Adrenal gland (tissue), 12 donors: ENCODE measurements around the gene TMEM98. TPM values are rescaled to one million over a fixed set of nuclear protein-coding genes. Genes with fewer than 3 reads are reported as not detected.

Experiments
- DNase-seq, 7 donors: peaks; one replicate each; pipeline ENCODE4 v3.0.0-alpha.2; 2019 to 2020
- H3K27ac ChIP-seq, 5 donors: fragments of 200-600 bp; sonication (generic) in 4 of 5; 1 replicate in 3 of 5; 2 replicates in 2 of 5; pipeline versions ENCODE4 v1.5.1 to v1.8.0; 2016 to 2020; ENCODE audit warnings: mild to moderate bottlenecking in 1 of 5
- H3K27me3 ChIP-seq: fragments of 200-600 bp; 2 replicates; pipeline ENCODE4 v1.8.0; 2021
- H3K36me3 ChIP-seq, 2 donors: fragments of 200-600 bp; replicated peaks in 1 of 2; 1 replicate in 1 of 2; 2 replicates in 1 of 2; pipeline versions ENCODE4 v1.5.1 to v1.8.0; 2018 to 2022
- H3K4me1 ChIP-seq, 2 donors: fragments of 200-600 bp; replicated peaks in 1 of 2; 1 replicate in 1 of 2; 2 replicates in 1 of 2; pipeline versions ENCODE4 v1.5.1 to v1.8.0; 2018 to 2021
- H3K4me3 ChIP-seq, 4 donors: fragments of 200-600 bp; sonication (generic) in 3 of 4; one replicate each; pipeline ENCODE4 v1.5.1; 2016 to 2018
- H3K9me3 ChIP-seq, 3 donors: fragments of 200-600 bp; sonication (generic) in 1 of 3; replicated peaks in 1 of 3; 1 replicate in 2 of 3; 2 replicates in 1 of 3; pipeline versions ENCODE4 v1.5.1 to v1.8.0; 2016 to 2021
- POLR2A ChIP-seq, 2 donors: fragments of 450-650 bp; IDR thresholded peaks; one replicate each; pipeline ENCODE4 v1.6.1; 2017; ENCODE audit warnings: antibody characterized with exemption in 2 of 2, mild to moderate bottlenecking in 2 of 2, moderate library complexity in 1 of 2
- WGBS, 4 donors: extraction: QIAGEN DNeasy Blood & Tissue Kit in 2 of 4; methylation state at CpG; one replicate each; pipeline versions ENCODE4 v1.1.5 to v1.1.7; 2013 to 2017; 5-methylcytosine and 5-hydroxymethylcytosine counted together
- intact Hi-C, 2 donors: fragments of 100-400 bp; cut with DNase I; formaldehyde crosslinking; loops; one replicate each; pipeline versions ENCODE4 v1.14.1 to v1.15.0; 2022 to 2023
- polyA plus RNA-seq, 3 donors: library from polyadenylated mRNA; stranded (reverse); fragments of 200-250 nt in 2 of 3; fragments of 350-450 nt in 1 of 3; fragmentation: Illumina TruSeq in 1 of 3; extraction: RNeasy Lipid Tissue Mini Kit (QIAGEN cat#74804) in 1 of 3; gene quantifications; one replicate each; pipeline ENCODE4 v1.2.3, GENCODE V29; 2013 to 2014
- total RNA-seq, 9 donors: library from RNA; depleted of rRNA in 4 of 9; stranded (reverse); fragments of >200 nt in 4 of 9; fragments of 120-200 nt in 1 of 9; fragmentation: NEBNext Ultra II Directional in 1 of 9; extraction: Animal tissue kit (Norgen Biotek cat#: 25700) in 1 of 9; gene quantifications; one replicate each; pipeline versions ENCODE4 v1.1.0 to v1.2.4, GENCODE V29; 2013 to 2023
- TF ChIP-seq, protein P1 (sequence below), 6 experiments: fragments of 450-650 bp in 4 of 6; fragments of 200-600 bp in 2 of 6; sonication (generic) in 1 of 6; IDR thresholded peaks; 1 replicate in 5 of 6; 2 replicates in 1 of 6; pipeline versions ENCODE4 v1.5.1 to v1.8.0; 2016 to 2021; ENCODE audit warnings: antibody characterized with exemption in 6 of 6, mild to moderate bottlenecking in 2 of 6, moderate library complexity in 1 of 6
- donor health status: healthy with polysubstance abuse.
- donor health status: Bipolar disorder and iron deficiency.
- donor health status: DM: yes; HTN: yes; CAD: no.
- donor health status: DM: no; HTN: no; CAD: no.
- donor health status: DM: no; HTN: no; CAD: no.
- donor health status: DM: yes; HTN: yes; CAD: no.

TMEM98 gene
- total and polyA plus RNA-seq, 12 donors: 19.5 to 167 (median 77.3) TPM

DNA sequence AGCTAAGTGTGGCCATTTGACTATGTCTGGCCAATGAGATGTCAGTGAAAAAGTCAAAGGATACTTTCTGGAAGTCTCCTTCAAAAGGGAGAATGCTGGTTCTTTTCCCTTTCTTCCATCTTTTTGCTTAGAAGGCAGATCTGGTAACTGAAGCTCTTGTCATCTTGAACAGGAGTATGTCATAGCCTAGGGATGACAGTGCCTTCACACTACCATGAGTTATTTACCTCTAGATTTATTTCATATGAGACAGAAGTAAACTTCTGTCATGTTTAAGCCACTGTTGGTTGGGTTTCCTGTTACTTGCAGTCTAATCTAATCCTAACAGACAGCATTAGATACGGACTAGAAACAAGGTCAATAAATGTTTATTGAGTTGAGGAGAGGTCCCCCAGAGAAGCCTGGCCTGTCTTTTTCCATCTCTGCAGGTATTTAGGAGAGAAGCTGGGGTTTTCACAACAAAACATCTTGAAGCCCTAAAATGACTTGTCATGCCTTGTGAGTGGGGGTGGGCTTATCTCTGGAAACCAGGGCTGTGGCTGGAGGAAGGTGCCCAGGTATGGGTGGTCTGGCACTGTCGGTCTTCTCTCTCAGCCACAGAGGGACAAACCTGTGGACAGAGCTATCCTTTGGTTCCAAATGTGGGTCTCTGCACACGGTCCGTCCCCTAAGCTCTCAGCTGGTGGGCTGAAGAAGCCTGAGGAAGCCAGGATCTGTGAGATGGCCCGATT lies 28.5 kb downstream of the TMEM98 start:
- Histone ChIP-seq H3K4me3 (no peak overlapping the region), H3K9me3 (no peaks in the 10 kb centered on the region), H3K4me1 (no peaks in the 10 kb centered on the region), H3K36me3 (no peaks in the 10 kb centered on the region), H3K27me3 (peaks cover 19% of the 10 kb centered on the region), H3K27ac (no peak overlapping the region)
- DNase-seq: no peak
- WGBS, 4 donors: 62 to 77% (median 73%) methylated on average over 4 to 5 of the region's 5 CpGs
- intact Hi-C loops: no loop called here
- no peak for TF ChIP-seq POLR2A (IDR thresholded peaks at IDR 0.05)
- TF ChIP-seq, protein P1, sequence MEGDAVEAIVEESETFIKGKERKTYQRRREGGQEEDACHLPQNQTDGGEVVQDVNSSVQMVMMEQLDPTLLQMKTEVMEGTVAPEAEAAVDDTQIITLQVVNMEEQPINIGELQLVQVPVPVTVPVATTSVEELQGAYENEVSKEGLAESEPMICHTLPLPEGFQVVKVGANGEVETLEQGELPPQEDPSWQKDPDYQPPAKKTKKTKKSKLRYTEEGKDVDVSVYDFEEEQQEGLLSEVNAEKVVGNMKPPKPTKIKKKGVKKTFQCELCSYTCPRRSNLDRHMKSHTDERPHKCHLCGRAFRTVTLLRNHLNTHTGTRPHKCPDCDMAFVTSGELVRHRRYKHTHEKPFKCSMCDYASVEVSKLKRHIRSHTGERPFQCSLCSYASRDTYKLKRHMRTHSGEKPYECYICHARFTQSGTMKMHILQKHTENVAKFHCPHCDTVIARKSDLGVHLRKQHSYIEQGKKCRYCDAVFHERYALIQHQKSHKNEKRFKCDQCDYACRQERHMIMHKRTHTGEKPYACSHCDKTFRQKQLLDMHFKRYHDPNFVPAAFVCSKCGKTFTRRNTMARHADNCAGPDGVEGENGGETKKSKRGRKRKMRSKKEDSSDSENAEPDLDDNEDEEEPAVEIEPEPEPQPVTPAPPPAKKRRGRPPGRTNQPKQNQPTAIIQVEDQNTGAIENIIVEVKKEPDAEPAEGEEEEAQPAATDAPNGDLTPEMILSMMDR (IDR thresholded peaks at IDR 0.05): no peak

DNA sequence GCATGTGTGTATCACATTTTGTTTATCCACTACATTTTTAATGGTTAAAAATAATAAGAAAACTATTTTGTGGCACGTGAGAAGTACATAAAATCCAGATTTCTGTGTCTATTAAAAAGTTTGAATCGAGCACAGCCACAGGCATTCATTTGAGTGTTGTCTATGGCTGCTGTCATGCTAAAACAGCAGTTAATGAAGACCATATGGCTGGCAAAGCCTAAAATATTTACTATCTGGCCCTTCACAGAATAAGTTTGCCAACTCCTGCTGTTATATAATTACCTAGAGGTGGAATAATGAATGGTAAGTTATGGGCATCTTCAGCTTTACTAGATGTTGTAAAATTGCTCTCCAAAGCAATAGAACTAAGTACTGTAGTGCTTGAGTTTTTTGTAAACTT lies 30.5 kb downstream of the TMEM98 start:
- Histone ChIP-seq H3K27ac (no peak overlapping the region), H3K27me3 (peaks cover 16% of the 10 kb centered on the region), H3K4me3 (no peak overlapping the region), H3K4me1 (no peaks in the 10 kb centered on the region), H3K9me3 (no peaks in the 10 kb centered on the region), H3K36me3 (no peaks in the 10 kb centered on the region)
- no peak for DNase-seq
- intact Hi-C loops: no loop called here
- TF ChIP-seq, protein P1 (IDR thresholded peaks at IDR 0.05): no peak
- no peak for TF ChIP-seq POLR2A (IDR thresholded peaks at IDR 0.05)
- 32 to 37% (median 35%) methylated on average over 2 of the region's 2 CpGs for WGBS, 4 donors

DNA sequence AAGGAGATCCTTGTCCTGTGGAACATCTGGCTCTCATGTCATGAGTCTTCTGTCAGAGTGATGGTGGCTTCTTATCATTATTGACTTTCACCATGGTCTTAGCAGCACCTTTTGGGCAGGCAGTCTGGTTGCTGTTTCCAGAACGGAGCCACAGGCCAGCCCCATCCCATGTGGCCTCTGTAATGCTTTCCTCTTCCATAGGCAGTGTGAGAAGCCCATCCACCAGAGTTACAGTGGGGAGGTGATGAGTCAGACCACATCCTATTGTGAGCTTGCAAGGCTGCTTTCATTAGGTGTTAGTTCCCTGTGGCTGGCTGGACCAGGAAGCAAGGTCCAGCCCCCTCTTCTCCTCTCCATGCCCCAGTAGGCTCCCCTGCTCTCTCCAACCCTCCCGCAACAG lies 32.9 kb downstream of the TMEM98 start:
- Histone ChIP-seq H3K9me3 (no peaks in the 10 kb centered on the region), H3K4me1 (no peaks in the 10 kb centered on the region), H3K27me3 (no peaks in the 10 kb centered on the region), H3K27ac (no peak overlapping the region), H3K36me3 (no peaks in the 10 kb centered on the region), H3K4me3 (no peak overlapping the region)
- DNase-seq: no peak
- 78 to 91% (median 87%) methylated on average over 1 to 2 of the region's 2 CpGs for WGBS, 4 donors
- TF ChIP-seq, protein P1 (IDR thresholded peaks at IDR 0.05): no peak
- no peak for TF ChIP-seq POLR2A (IDR thresholded peaks at IDR 0.05)
- intact Hi-C loops: no loop called here

DNA sequence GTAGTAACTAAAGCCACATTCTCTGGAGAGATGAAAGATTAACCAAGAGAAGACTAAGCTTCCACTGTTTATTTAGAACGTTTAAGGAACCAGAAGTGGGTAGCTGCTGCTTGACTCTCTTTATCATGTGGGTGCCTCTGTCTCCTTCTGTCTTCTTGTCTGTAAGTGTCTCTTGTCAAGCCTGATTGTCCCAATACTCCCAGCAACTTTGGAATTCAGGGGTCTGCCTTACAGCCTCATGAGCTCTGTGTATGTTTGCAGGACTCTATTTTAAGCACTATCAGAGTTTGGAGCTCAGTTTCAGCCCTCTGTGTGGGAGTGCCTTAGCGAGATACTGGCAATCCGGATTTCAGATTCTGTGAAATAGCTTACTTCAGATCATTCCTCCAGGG lies 34.4 kb downstream of the TMEM98 start:
- no peak overlapping the region for H3K4me3 ChIP-seq
- H3K27ac ChIP-seq: no peak overlapping the region
- TF ChIP-seq, protein P1 (IDR thresholded peaks at IDR 0.05): no peak
- TF ChIP-seq POLR2A (IDR thresholded peaks at IDR 0.05): no peak
- 32 to 52% (median 38%) methylated on average over 3 of the region's 3 CpGs for WGBS, 4 donors
- H3K9me3 ChIP-seq: no peaks in the 10 kb centered on the region
- no peak for DNase-seq
- intact Hi-C loops: no loop called here
- no peaks in the 10 kb centered on the region for H3K36me3 ChIP-seq
- no peaks in the 10 kb centered on the region for H3K4me1 ChIP-seq
- no peaks in the 10 kb centered on the region for H3K27me3 ChIP-seq
